ENCODE results near the gene SURF1.
A peak's percentile ranks its signal among the peaks of the same experiment; 100 is the strongest.

SURF1 gene

GRCh38 chr9:133359399-133360175 lies 3.3 kb upstream of the SURF1 start:
- TF ChIP-seq TAF1 (IDR thresholded peaks at IDR 0.05; ENCODE audit: borderline replicate concordance, low read depth, low read length) = no peak
- TF ChIP-seq POLR2A (IDR thresholded peaks at IDR 0.05; ENCODE audit: low read depth, low read length) = no peak
- TF ChIP-seq POLR2AphosphoS5 (IDR thresholded peaks at IDR 0.05; ENCODE audit: low read depth, low read length) = no peak
- DNase-seq (ENCODE audit: insufficient read length) = no peak

GRCh38 chr9:133357656-133358055 lies 1.4 kb upstream of the SURF1 start:
- TF ChIP-seq POLR2A (IDR thresholded peaks at IDR 0.05; ENCODE audit: low read depth, low read length) = no peak
- no peak for TF ChIP-seq POLR2AphosphoS5 (IDR thresholded peaks at IDR 0.05; ENCODE audit: low read depth, low read length)
- no peak for TF ChIP-seq TAF1 (IDR thresholded peaks at IDR 0.05; ENCODE audit: borderline replicate concordance, low read depth, low read length)
- no peak for DNase-seq (ENCODE audit: insufficient read length)
- no peak for FAIRE-seq

More at GRCh38 chr9:133359399-133360175, 3.3 kb upstream of the SURF1 start:
- no peak for FAIRE-seq

DNA sequence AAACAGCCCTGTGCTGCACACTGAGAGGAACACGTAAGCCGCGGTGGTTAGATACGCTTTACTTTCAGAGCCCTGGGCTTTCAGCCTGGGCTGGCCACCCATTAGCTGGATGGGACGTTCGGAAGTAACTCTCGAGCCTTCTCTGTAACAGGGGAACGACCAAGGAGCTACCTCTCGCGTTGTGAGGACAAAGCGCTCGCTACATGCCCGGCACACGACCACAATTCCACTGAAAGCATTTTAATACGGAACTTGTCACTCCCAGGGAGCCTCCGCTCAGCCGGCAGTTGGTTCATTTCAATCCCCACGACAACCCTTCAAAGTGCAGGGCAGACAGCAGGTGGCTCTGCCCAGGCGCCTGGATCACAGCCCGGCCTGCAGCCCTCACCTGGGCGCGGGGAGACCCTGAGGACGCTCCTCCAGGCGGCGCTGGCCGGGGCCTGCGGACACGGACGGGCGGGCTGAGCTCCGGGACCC lies 368 bp downstream of the SURF1 start:
- TF ChIP-seq POLR2AphosphoS5 (IDR thresholded peaks at IDR 0.05; ENCODE audit: low read depth, low read length) (no peak), TAF1 (IDR thresholded peaks at IDR 0.05; ENCODE audit: borderline replicate concordance, low read depth, low read length) (no peak), POLR2A (IDR thresholded peaks at IDR 0.05; ENCODE audit: low read depth, low read length) (no peak)
- no peak for DNase-seq (ENCODE audit: insufficient read length)
- FAIRE-seq = no peak

- FAIRE-seq (no peak), DNase-seq (ENCODE audit: insufficient read length) (no peak)
- TF ChIP-seq POLR2A (IDR thresholded peaks at IDR 0.05; ENCODE audit: low read depth, low read length) = no peak
- no peak for TF ChIP-seq POLR2AphosphoS5 (IDR thresholded peaks at IDR 0.05; ENCODE audit: low read depth, low read length)
- no peak for TF ChIP-seq TAF1 (IDR thresholded peaks at IDR 0.05; ENCODE audit: borderline replicate concordance, low read depth, low read length)
Observed at GRCh38 chr9:133354766-133355165, 1.5 kb downstream of the SURF1 start.

- FAIRE-seq (no peak), DNase-seq (ENCODE audit: insufficient read length) (no peak)
- TF ChIP-seq TAF1 (IDR thresholded peaks at IDR 0.05; ENCODE audit: borderline replicate concordance, low read depth, low read length) (no peak), POLR2A (IDR thresholded peaks at IDR 0.05; ENCODE audit: low read depth, low read length) (0 out of 2 replicates have a peak, but pooled peaks have one; percentile 19)
Observed at GRCh38 chr9:133353548-133353947, 2.7 kb downstream of the SURF1 start.

DNA sequence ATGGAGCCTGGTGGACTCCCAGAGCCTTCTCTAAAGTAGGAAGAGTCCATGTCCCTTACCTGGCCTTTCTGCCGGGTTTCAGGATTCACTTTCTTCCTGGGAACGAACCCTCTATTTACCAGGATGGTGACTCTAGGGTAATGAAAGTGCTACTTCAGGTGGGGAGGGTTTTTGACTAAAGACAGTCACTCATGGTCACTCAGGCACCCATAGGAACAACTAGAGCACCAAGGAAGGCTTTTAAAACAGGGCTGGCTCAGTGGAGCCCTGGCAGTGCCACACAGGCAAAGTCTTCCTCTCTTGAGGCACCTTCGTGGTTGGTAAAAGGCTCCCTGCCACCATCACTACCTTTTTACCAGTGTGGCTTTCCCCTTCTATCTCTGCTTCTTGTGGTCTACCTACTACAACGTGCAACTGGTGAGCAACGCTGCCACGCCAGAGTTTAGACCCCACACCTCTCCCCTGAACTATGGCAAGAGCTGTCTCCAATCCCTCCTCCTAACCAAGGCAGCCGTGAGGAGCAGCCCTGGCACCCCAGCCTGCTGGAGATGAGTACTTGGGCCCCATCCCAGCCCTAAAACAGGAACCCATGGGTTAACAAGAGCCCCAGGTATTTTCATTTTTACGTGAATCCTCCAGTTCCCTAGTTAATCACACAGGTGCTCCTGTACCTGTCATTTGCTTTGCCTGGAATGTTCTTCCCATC lies 3.5 kb downstream of the SURF1 start:
- TF ChIP-seq TAF1 (IDR thresholded peaks at IDR 0.05; ENCODE audit: borderline replicate concordance, low read depth, low read length) (no peak), POLR2AphosphoS5 (IDR thresholded peaks at IDR 0.05; ENCODE audit: low read depth, low read length) (peak; percentile 86; the same call in 1 of the 2 replicates), POLR2A (IDR thresholded peaks at IDR 0.05; ENCODE audit: low read depth, low read length) (peak; percentile 38; the same call in 1 of the 2 replicates)
- DNase-seq (ENCODE audit: insufficient read length) (no peak), FAIRE-seq (no peak)

DNA sequence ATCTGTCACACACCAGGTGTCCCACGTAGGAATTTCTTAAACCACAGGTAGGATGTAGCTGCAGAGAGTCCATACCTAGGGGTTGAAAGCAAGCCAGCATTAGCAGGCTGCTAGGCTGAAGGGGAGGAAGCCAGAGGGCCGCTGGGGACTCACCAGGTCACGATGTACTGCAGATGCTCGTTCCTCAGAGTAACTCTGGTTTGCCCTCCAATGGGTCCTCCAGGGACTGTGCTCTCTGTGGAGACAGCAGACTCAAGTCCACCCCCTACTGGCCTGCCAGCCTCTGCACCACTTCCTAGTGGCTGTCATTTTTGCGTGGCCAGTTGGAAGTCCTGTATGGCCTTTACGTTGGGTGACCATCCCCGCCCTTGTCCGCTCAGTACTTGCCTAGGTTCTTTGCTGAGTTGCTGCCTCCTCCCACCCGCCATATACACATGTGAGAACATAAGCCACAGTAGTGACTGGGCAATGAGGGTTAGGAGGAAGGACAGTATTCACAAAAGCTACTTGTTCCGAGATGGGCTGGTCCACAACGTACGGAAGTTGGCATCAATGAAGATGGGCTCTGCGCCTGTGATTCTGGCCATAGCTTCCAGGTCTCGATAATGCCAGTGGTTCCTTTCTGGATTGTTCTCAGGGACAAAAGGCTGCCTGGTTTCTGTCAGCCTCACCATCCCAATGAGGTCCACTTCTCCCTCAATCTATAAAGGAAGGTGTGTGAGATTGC lies 4.2 kb downstream of the SURF1 start:
- TF ChIP-seq TAF1 (IDR thresholded peaks at IDR 0.05; ENCODE audit: borderline replicate concordance, low read depth, low read length) (no peak), POLR2A (IDR thresholded peaks at IDR 0.05; ENCODE audit: low read depth, low read length) (peak; percentile 42), POLR2AphosphoS5 (IDR thresholded peaks at IDR 0.05; ENCODE audit: low read depth, low read length) (peak; percentile 85)
- FAIRE-seq (no peak), DNase-seq (ENCODE audit: insufficient read length) (no peak)

- FAIRE-seq (no peak), DNase-seq (ENCODE audit: insufficient read length) (no peak)
- no peak for TF ChIP-seq TAF1 (IDR thresholded peaks at IDR 0.05; ENCODE audit: borderline replicate concordance, low read depth, low read length)
- TF ChIP-seq POLR2A (IDR thresholded peaks at IDR 0.05; ENCODE audit: low read depth, low read length) = no peak; the same call in 1 of the 2 replicates
- no peak for TF ChIP-seq POLR2AphosphoS5 (IDR thresholded peaks at IDR 0.05; ENCODE audit: low read depth, low read length)
Observed at GRCh38 chr9:133351526-133351907, 4.8 kb downstream of the SURF1 start.

DNA sequence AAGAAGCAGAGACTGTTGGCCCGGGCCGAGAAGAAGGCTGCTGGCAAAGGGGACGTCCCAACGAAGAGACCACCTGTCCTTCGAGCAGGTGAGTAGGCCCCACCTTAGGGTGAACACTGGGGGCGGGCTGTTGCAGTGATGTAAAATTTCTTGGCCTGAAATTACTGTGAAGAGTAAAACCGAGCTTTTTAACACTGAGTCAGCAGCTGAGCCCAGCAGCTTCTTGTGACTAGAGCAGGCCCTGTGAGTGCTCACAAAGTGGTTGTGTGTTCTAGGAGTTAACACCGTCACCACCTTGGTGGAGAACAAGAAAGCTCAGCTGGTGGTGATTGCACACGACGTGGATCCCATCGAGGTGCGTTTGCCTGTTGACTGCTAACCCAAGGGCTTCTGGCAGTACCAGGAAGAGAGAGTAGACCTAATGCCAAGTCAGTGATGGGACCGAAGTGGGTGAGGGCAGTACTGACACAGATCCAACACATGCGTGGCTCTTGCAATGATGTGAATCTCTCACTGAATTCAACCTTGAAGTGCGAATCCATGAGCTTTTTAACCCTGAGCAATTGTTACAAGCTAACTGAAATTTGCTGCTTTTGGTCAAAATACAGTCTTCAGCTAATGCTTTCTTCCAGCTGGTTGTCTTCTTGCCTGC lies 6.2 kb downstream of the SURF1 start:
- FAIRE-seq (no peak), DNase-seq (ENCODE audit: insufficient read length) (no peak)
- peak; percentile 33; the same call in 1 of the 2 replicates for TF ChIP-seq POLR2AphosphoS5 (IDR thresholded peaks at IDR 0.05; ENCODE audit: low read depth, low read length)
- no peak for TF ChIP-seq TAF1 (IDR thresholded peaks at IDR 0.05; ENCODE audit: borderline replicate concordance, low read depth, low read length)
- peak; percentile 57 for TF ChIP-seq POLR2A (IDR thresholded peaks at IDR 0.05; ENCODE audit: low read depth, low read length)

GRCh38 chr9:133348718-133349573 lies 7.3 kb downstream of the SURF1 start:
- DNase-seq (ENCODE audit: insufficient read length) (no peak), FAIRE-seq (no peak)
- TF ChIP-seq POLR2A (IDR thresholded peaks at IDR 0.05; ENCODE audit: low read depth, low read length) = no peak
- peak; percentile 26; the same call in 1 of the 2 replicates for TF ChIP-seq POLR2AphosphoS5 (IDR thresholded peaks at IDR 0.05; ENCODE audit: low read depth, low read length)
